ENCODE measurements around the gene ATP6V1B1. TPM values are rescaled to one million over a fixed set of nuclear protein-coding genes. Genes with fewer than 3 reads are reported as not detected.

Gene ATP6V1B1
- total and polyA plus RNA-seq, 7 donors, result 0.16 to 1.9 (median 0.66) TPM; not detected in 4

GRCh38 chr2:70946832-70947442 is 11.2 kb downstream of the ATP6V1B1 start:
- intact Hi-C loops (cut with DNase I), result loop anchor here (1.0 to 5.0 kb wide), 3 partner anchors 76 to 155 kb away; partner anchors contain the start of gene FIGLA
- TF ChIP-seq POLR2A (IDR thresholded peaks at IDR 0.05) (no peak), POLR2AphosphoS5 (IDR thresholded peaks at IDR 0.05) (no peak), CTCF (IDR thresholded peaks at IDR 0.05) (peak; percentile 30 to 72 (median 54)), EP300 (IDR thresholded peaks at IDR 0.05) (no peak)
- DNase-seq, result peak; percentile 66

DNA sequence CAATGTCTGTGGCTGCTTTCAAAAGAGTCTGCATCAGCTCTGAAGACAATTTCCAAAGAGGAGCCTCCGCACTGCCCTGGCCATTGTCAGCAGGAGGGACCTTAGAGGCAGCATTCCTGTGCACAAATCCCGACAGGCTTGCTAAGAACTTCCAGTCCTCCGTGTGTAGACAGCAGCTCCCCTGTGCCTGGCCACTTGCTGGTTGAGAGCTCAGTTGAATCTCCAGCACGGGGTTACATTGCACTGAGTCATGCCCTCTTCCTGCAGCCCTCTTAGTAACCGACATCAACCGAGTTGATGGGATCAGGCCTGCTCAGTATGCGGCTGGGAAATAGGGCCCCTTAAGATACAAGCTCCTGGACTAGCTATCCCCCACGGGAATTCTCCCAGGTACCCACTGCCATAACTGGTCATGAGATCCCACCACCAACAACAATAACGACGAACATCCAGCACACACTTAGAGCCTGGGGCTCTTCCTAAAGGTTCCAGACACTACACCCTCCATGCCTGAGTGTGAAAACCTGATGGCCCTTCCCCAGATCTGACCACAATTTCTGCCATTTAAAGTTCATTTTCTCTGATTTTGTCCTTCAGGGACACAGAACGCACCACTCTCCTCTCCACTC is 12.0 kb downstream of the ATP6V1B1 start:
- TF ChIP-seq EP300 (IDR thresholded peaks at IDR 0.05), result no peak
- TF ChIP-seq POLR2A (IDR thresholded peaks at IDR 0.05), result no peak
- no peak for TF ChIP-seq CTCF (IDR thresholded peaks at IDR 0.05)
- TF ChIP-seq POLR2AphosphoS5 (IDR thresholded peaks at IDR 0.05), result no peak
- H3K4me3 ChIP-seq, result peak overlapping the region in 3 of 4 donors; percentile 24 to 47 (median 36)
- H3K4me1 ChIP-seq, result peaks cover 0 to 11% (median 5%) of the 10 kb centered on the region in 4 donors
- H3K36me3 ChIP-seq, result no peaks in the 10 kb centered on the region
- no peaks in the 10 kb centered on the region for H3K9me3 ChIP-seq
- H3K27me3 ChIP-seq, result peaks cover 0 to 26% (median 0%) of the 10 kb centered on the region in 3 donors
- WGBS, 2 donors, result 56 to 58% methylated on average over 11 of the region's 11 CpGs
- peak; percentile 50 for DNase-seq
- no peak overlapping the region for H3K27ac ChIP-seq
- intact Hi-C loops (cut with DNase I), result loop anchor here (1.0 to 5.0 kb wide), 3 partner anchors 76 to 155 kb away; partner anchors contain the start of gene FIGLA

More at GRCh38 chr2:70946832-70947442, 11.2 kb downstream of the ATP6V1B1 start:
- Histone ChIP-seq H3K4me1 (peaks cover 0 to 11% (median 5%) of the 10 kb centered on the region in 4 donors), H3K4me3 (no peak overlapping the region), H3K27ac (no peak overlapping the region), H3K36me3 (no peaks in the 10 kb centered on the region), H3K27me3 (peaks cover 0 to 25% (median 0%) of the 10 kb centered on the region in 3 donors), H3K9me3 (no peaks in the 10 kb centered on the region)
- 19 to 22% methylated on average over 8 of the region's 8 CpGs for WGBS, 2 donors

GRCh38 chr2:70948337-70949003 is 12.8 kb downstream of the ATP6V1B1 start:
- H3K4me3 ChIP-seq, result peak overlapping the region in 3 of 4 donors; percentile 24 to 47 (median 36)
- H3K27ac ChIP-seq, result no peak overlapping the region
- TF ChIP-seq POLR2A (IDR thresholded peaks at IDR 0.05) (no peak), CTCF (IDR thresholded peaks at IDR 0.05) (peak; percentile 49 to 82 (median 77))
- intact Hi-C loops (cut with DNase I), result loop anchor here (5.0 kb wide), 1 partner anchor 156 kb away; the partner anchor contains the start of gene FIGLA
- 10 to 11% methylated on average over 27 of the region's 27 CpGs for WGBS, 2 donors
- H3K9me3 ChIP-seq, result no peaks in the 10 kb centered on the region
- H3K4me1 ChIP-seq, result peaks cover 0 to 11% (median 5%) of the 10 kb centered on the region in 4 donors
- H3K27me3 ChIP-seq, result peaks cover 0 to 31% (median 0%) of the 10 kb centered on the region in 3 donors
- no peaks in the 10 kb centered on the region for H3K36me3 ChIP-seq
- DNase-seq, result peak; percentile 88

- Histone ChIP-seq H3K27ac (no peak overlapping the region), H3K4me1 (peaks cover 0 to 11% (median 5%) of the 10 kb centered on the region in 4 donors), H3K9me3 (no peaks in the 10 kb centered on the region), H3K27me3 (peaks cover 0 to 31% (median 0%) of the 10 kb centered on the region in 3 donors), H3K36me3 (no peaks in the 10 kb centered on the region), H3K4me3 (no peak overlapping the region)
- no peak for DNase-seq
- TF ChIP-seq EP300 (IDR thresholded peaks at IDR 0.05) (no peak), POLR2AphosphoS5 (IDR thresholded peaks at IDR 0.05) (no peak), CTCF (IDR thresholded peaks at IDR 0.05) (no peak), POLR2A (IDR thresholded peaks at IDR 0.05) (no peak)
- intact Hi-C loops (cut with DNase I), result loop anchor here (5.0 kb wide), 1 partner anchor 157 kb away; the partner anchor contains the start of gene FIGLA
- WGBS, 2 donors, result 78 to 85% methylated on average over 11 of the region's 11 CpGs
Measured at GRCh38 chr2:70949086-70949485, 13.4 kb downstream of the ATP6V1B1 start.

Measured in sigmoid colon (tissue), 7 donors.